Kidney epithelial cell (primary cell): ENCODE measurements around the gene AS3MT. TPM values are rescaled to one million over a fixed set of nuclear protein-coding genes. Genes with fewer than 3 reads are reported as not detected.
A peak's percentile ranks its signal among the peaks of the same experiment; 100 is the strongest.

ENCODE experiments used
- DNase-seq: peaks from one replicate; pipeline ENCODE4 v3.0.0-alpha.2; 2010; ENCODE audit warnings: low read depth
- H3K27me3 ChIP-seq: 2 replicates; pipeline ENCODE4 v1.6.0; 2011; ENCODE audit warnings: low read length; ENCODE audit not compliant: control insufficient read depth, insufficient read depth
- H3K36me3 ChIP-seq: 2 replicates; pipeline ENCODE4 v1.5.1; 2011; ENCODE audit warnings: low read length; ENCODE audit not compliant: control insufficient read depth, insufficient read depth
- H3K4me3 ChIP-seq: 2 replicates; pipeline ENCODE4 v1.5.1; 2011; ENCODE audit warnings: low read depth, mild to moderate bottlenecking, control low read depth, low read length
- total RNA-seq: library from RNA; depleted of rRNA; stranded (reverse); fragments of >200 nt; gene quantifications from 2 replicates; pipeline ENCODE4 v1.2.3, GENCODE V29; 2015
- TF ChIP-seq, protein P1 (sequence below): IDR thresholded peaks from 2 replicates; pipeline ENCODE4 v1.5.1; 2011; ENCODE audit warnings: mild to moderate bottlenecking, moderate library complexity, low read length, control low read depth, inconsistent platforms; ENCODE audit not compliant: insufficient read depth, poor library complexity, severe bottlenecking

Gene AS3MT
- total RNA-seq, 1 donor from 2014 or later = 5.7 TPM

DNA sequence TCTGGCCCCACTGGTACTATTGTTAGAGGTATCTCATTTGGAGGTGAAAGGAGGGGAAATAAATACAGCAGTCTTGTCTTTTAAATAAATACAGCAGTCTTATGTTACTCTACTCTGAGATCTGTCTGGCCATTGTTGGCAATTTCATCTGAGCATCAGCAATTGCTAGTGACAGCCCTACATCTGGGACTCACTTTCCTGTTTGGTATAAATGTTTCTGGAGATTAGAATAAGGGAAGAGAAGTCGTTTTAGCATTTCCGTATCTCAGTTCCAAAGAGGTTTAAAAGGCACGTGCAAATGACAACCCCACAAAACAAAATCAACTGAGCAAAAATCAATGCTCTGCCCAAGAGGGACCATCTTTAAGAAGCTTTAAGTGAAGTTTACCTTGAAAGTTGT lies 30.7 kb downstream of the AS3MT start:
- Histone ChIP-seq H3K4me3 (no peak overlapping the region), H3K27me3 (no peaks in the 10 kb centered on the region), H3K36me3 (no peaks in the 10 kb centered on the region)
- DNase-seq = no peak
- TF ChIP-seq, protein P1, sequence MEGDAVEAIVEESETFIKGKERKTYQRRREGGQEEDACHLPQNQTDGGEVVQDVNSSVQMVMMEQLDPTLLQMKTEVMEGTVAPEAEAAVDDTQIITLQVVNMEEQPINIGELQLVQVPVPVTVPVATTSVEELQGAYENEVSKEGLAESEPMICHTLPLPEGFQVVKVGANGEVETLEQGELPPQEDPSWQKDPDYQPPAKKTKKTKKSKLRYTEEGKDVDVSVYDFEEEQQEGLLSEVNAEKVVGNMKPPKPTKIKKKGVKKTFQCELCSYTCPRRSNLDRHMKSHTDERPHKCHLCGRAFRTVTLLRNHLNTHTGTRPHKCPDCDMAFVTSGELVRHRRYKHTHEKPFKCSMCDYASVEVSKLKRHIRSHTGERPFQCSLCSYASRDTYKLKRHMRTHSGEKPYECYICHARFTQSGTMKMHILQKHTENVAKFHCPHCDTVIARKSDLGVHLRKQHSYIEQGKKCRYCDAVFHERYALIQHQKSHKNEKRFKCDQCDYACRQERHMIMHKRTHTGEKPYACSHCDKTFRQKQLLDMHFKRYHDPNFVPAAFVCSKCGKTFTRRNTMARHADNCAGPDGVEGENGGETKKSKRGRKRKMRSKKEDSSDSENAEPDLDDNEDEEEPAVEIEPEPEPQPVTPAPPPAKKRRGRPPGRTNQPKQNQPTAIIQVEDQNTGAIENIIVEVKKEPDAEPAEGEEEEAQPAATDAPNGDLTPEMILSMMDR = no peak

DNA sequence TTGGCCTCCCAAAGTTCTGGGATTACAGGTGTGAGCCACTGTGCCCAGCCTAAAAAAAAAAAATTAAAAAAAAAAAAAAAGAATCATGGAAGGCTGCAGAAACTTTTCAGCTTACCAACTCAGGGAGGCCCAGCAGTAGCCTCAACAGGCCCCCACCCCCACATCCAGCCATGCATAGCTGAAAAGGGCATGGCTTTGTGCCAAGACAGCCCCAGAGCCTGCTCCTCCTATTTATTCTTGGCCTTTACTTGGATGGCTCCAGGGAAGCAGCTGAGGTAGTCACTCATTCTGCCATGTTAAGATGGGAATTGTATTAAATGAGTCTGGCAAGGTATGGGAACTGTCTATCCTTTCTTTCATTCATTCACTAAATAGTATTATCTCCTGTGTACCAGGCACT lies 35.1 kb downstream of the AS3MT start:
- TF ChIP-seq, protein P1 = no peak
- Histone ChIP-seq H3K27me3 (no peaks in the 10 kb centered on the region), H3K4me3 (no peak overlapping the region)

DNA sequence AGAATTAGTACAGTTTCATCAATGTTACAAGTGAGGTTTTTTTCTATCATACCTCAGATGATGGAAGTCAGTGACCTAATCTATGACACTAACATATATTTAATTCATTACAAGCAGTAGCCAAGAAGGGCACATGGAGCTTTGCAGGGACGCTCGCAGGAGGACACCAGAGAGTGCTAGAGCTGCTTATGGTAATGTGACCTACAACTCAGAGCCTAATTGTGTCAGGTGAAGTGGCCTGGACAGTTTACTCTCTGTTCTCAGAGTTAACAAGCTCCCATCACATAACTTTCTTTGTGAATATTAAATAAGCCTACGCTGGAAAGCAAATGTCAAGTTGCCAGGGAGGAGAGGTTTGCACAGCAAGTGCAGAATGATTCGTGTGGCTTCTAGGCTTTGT lies 37.2 kb downstream of the AS3MT start:
- Histone ChIP-seq H3K36me3 (no peaks in the 10 kb centered on the region), H3K4me3 (no peak overlapping the region), H3K27me3 (no peaks in the 10 kb centered on the region)
- TF ChIP-seq, protein P1 = no peak
- DNase-seq = no peak

More for the DNA sequence above, 35.1 kb downstream of the AS3MT start:
- DNase-seq = no peak
- H3K36me3 ChIP-seq = no peaks in the 10 kb centered on the region

DNA sequence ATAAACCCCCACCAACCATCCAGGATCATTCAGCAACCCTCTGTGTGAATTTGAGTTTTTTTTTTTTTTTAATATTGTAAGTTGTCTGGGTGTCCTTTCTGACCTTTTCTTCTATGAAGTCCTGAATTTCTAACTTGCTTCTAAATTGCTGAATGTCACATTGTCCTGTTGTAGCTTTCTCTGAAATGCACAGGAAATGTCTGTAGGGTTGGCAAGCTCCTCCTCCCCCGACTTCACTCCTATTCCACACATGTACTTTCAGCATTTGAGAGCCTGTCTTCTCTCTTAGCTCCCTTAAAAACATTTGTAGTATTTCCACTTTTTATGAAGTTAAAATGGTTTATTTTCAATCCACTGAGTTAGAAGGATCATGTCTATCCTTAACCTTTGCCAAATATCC lies 45.5 kb downstream of the AS3MT start:
- Histone ChIP-seq H3K36me3 (no peaks in the 10 kb centered on the region), H3K27me3 (peaks cover 6% of the 10 kb centered on the region), H3K4me3 (no peak overlapping the region)
- TF ChIP-seq, protein P1 = no peak
- DNase-seq = no peak

DNA sequence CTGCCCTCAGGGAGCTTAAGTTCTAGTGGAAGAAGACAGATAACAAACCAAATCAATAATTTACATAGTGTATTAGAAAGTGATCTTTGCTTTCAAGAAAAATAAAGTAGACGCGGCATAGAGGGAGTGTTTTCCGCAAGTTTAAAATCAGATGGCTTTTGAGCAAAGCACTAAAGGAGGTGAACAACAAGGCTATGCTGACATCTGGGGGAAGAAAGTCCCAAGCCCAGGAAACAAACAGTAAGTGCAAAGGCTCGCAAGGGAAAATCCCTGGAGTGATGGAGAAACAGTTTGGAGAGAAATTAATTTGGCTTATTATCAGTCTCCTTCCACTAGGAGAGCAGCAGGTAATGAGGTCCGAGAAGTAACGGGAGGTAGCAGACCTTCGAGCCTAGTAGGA lies 46.9 kb downstream of the AS3MT start:
- TF ChIP-seq, protein P1 = no peak
- no peak overlapping the region for H3K4me3 ChIP-seq
- H3K36me3 ChIP-seq = no peaks in the 10 kb centered on the region
- H3K27me3 ChIP-seq = peaks cover 6% of the 10 kb centered on the region
- no peak for DNase-seq

DNA sequence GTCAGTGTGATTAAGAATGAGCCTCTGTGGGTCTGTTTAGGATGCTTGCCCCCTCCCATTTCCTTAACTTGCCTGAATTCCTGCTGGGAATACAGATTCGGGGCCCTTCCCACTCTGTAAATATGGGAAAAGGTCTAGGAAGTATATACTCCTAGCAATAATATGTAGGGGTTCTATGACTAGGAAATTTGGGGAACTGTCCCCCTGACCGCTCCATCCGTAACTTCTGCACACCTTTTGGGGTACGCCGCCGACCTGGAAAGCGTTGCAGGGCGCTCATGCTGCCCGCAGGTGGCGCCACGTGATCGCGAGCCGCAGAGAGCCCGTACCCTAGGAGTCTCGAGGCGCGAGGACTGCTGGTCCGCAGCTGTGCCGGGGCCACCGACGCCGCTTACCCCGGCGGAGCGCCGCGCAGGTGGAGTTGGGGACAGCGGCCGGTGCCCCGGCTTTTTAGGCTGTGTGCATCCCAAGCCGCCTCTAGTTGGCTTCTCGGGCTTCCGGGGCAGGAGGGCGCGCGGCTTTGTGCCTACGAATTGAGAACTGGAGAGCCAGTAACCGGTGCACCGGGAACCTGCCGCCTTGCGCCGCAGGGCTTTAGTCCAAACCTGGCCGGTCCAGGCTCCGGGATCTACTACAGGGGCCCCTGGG lies 48.2 kb downstream of the AS3MT start:
- no peak for DNase-seq
- Histone ChIP-seq H3K4me3 (peak overlapping the region; percentile 53), H3K36me3 (no peaks in the 10 kb centered on the region), H3K27me3 (peaks cover 6% of the 10 kb centered on the region)
- TF ChIP-seq, protein P1 = peak; percentile 90
